T-cell (primary cell): ENCODE data around the gene DNAI7. TPM values are rescaled to one million over a fixed set of nuclear protein-coding genes. Genes with fewer than 3 reads are reported as not detected.

ENCODE experiments used
- ATAC-seq, 4 experiments: fragments of 200-7000 bp in 3 of 4; fragments of 150-1000 bp in 1 of 4; cut with Tn5 transposase; replicated peaks in 1 of 4; 1 replicate in 3 of 4; 2 replicates in 1 of 4; pipeline ENCODE4 v1.10.0; 2021; ENCODE audit warnings: moderate library complexity in 3 of 4, mild to moderate bottlenecking in 2 of 4, moderate number of reproducible peaks in 1 of 4
- CTCF ChIA-PET, 2 donors: fragments of 300-600 bp; sonication (Branson Sonifier 250); formaldehyde crosslinking; loops; one replicate each; lab custom pipeline; 2022; ENCODE audit warnings: antibody characterized with exemption in 2 of 2; lab: Charles Lee
- POLR2A ChIA-PET, 2 donors: fragments of 300-600 bp; sonication (Branson Sonifier 250); formaldehyde crosslinking; loops; one replicate each; lab custom pipeline; 2022; ENCODE audit warnings: antibody characterized with exemption in 2 of 2; lab: Charles Lee
- DNase-seq, 35 experiments: peaks; one replicate each; pipeline versions ENCODE4 v3.0.0 to v3.0.0-alpha.2; 2013 to 2023
- H3K27ac ChIP-seq: one replicate; pipeline ENCODE4 v1.5.1; 2013; ENCODE audit warnings: low read length
- H3K27me3 ChIP-seq, 2 experiments: replicated peaks in 1 of 2; 1 replicate in 1 of 2; 2 replicates in 1 of 2; pipeline versions ENCODE4 v1.6.1 to v1.7.0; 2013; ENCODE audit warnings: low read length in 1 of 2, mixed read lengths in 1 of 2; ENCODE audit not compliant: control insufficient read depth in 2 of 2, insufficient read depth in 2 of 2; ENCODE audit errors: extremely low read depth in 1 of 2
- H3K36me3 ChIP-seq, 2 donors: 1 replicate in 1 of 2; 2 replicates in 1 of 2; pipeline versions ENCODE4 v1.6.1 to v1.7.0; 2013; ENCODE audit warnings: low read length in 1 of 2; ENCODE audit not compliant: control insufficient read depth in 2 of 2, insufficient read depth in 1 of 2; ENCODE audit errors: extremely low read depth in 1 of 2
- H3K4me1 ChIP-seq, 2 experiments: 1 replicate in 1 of 2; 2 replicates in 1 of 2; pipeline versions ENCODE4 v1.6.1 to v1.7.0; 2013; ENCODE audit warnings: low read length in 2 of 2, mixed read lengths in 1 of 2; ENCODE audit not compliant: insufficient read depth in 2 of 2, control insufficient read depth in 1 of 2; ENCODE audit errors: extremely low read depth in 1 of 2
- H3K4me3 ChIP-seq, 2 donors: 1 replicate in 1 of 2; 2 replicates in 1 of 2; pipeline versions ENCODE4 v1.5.1 to v1.7.0; 2013; ENCODE audit warnings: mild to moderate bottlenecking in 2 of 2, low read length in 1 of 2, moderate library complexity in 1 of 2; ENCODE audit not compliant: control insufficient read depth in 1 of 2; ENCODE audit errors: extremely low read depth in 1 of 2
- H3K9me3 ChIP-seq: 2 replicates; pipeline ENCODE4 v1.7.0; 2013
- H3K27ac Mint-ChIP-seq, 2 donors: one replicate each; pipeline ENCODE4 v1.8.0; 2020 to 2021; ENCODE audit warnings: mild to moderate bottlenecking in 2 of 2, mixed read lengths in 2 of 2
- H3K27me3 Mint-ChIP-seq, 2 donors: one replicate each; pipeline ENCODE4 v1.8.0; 2021 to 2022; ENCODE audit warnings: mixed read lengths in 2 of 2
- H3K36me3 Mint-ChIP-seq: one replicate; pipeline ENCODE4 v1.8.0; 2021; ENCODE audit warnings: mixed read lengths
- H3K4me1 Mint-ChIP-seq, 3 donors: one replicate each; pipeline ENCODE4 v1.8.0; 2020 to 2022; ENCODE audit warnings: mixed read lengths in 3 of 3, mild to moderate bottlenecking in 1 of 3
- H3K4me3 Mint-ChIP-seq, 3 donors: one replicate each; pipeline ENCODE4 v1.8.0; 2020 to 2022; ENCODE audit warnings: mild to moderate bottlenecking in 3 of 3, mixed read lengths in 3 of 3, moderate library complexity in 3 of 3
- H3K9me3 Mint-ChIP-seq, 3 donors: one replicate each; pipeline ENCODE4 v1.8.0; 2020 to 2022; ENCODE audit warnings: mixed read lengths in 3 of 3
- WGBS: methylation state at CpG from one replicate; pipeline ENCODE4 v1.1.5; 2013; ENCODE audit warnings: missing lambda C conversion rate; ENCODE audit not compliant: insufficient coverage; 5-methylcytosine and 5-hydroxymethylcytosine counted together
- total RNA-seq, 35 experiments: library from RNA in 6 of 35; stranded (reverse) in 6 of 35; fragments of 120-200 nt in 1 of 35; gene quantifications; one replicate each; pipeline versions ENCODE4 v1.2.1 to v1.2.4 and lab custom pipeline; 2013 to 2026

The DNAI7 gene
- total RNA-seq, 5 donors from 2014 or later (not counting 1 experiment from before 2014, with no cell fraction given): 0.16 to 0.90 (median 0.30) TPM; not detected in 2

DNA sequence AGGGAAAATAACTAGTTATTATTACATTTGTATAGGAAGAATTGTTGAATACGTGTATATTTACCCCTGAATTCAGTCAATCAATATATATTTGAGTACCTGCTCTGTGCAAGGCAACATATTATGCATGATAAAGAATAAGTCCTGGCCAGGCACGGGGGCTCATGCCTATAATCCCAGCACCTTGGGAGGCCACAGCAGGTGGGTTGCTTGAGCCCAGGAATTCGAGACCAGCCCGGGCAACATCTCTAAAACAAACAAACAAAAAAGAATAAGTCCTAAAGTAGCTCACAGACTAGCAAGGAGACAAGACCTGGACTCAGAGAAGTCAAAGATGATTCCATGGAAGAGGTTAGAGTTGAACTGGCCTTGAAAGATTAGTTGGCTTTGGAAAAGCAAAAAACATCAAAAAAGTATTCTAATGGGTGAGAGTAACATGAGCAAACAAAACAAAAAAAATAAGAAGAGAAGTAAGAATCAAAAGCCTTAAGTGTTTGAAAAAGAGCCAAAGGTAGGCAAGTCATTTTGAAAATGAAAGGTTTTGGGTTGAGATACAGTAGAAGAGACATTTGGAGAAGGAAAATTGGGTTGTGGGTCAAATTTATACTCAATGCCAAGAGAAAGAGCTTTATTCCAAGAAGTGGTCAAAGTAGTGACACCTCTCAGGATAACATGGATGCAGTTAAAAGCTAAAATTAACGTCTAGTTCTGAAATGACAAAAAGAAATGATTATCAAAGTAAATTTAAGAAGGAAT lies 130.9 kb downstream of the DNAI7 start:
- ATAC-seq (no peak), DNase-seq (no peak)
- no peaks in the 10 kb centered on the region for H3K27me3 ChIP-seq
- H3K9me3 ChIP-seq: no peaks in the 10 kb centered on the region
- ChIA-PET POLR2A (no interaction called here), CTCF (no interaction called here)
- no peak overlapping the region for H3K27ac Mint-ChIP-seq
- no peaks in the 10 kb centered on the region for H3K27me3 Mint-ChIP-seq
- H3K4me1 Mint-ChIP-seq: peaks cover 20 to 35% (median 32%) of the 10 kb centered on the region in 3 donors
- WGBS: 83% methylated on average over 1 of the region's 5 CpGs
- H3K4me3 ChIP-seq: no peak overlapping the region
- no peaks in the 10 kb centered on the region for H3K9me3 Mint-ChIP-seq
- H3K36me3 ChIP-seq: peaks cover 15 to 58% of the 10 kb centered on the region in 2 donors
- no peak overlapping the region for H3K4me3 Mint-ChIP-seq
- peaks cover 0 to 4% of the 10 kb centered on the region in 2 experiments for H3K4me1 ChIP-seq
- H3K27ac ChIP-seq: no peak overlapping the region
- H3K36me3 Mint-ChIP-seq: peaks cover 54% of the 10 kb centered on the region

DNA sequence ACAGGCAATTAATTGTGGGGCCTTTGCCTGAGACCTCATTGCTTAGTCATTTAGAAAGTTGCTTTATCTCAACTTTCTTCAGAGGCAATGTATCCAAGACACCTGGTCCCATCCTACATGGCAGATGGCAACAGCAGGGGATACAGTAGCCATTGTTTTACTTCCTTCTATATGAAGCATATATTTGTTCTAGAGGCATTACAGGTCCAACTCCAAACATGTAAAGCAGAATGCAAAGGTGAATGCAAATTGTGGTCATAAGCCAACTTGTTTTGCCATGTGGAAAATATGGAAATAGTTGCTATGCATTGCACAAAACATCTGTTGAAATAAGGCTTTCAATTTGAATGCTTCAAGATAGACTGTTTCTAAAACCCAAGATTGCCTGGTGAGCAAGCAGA lies 136.3 kb downstream of the DNAI7 start:
- Mint-ChIP-seq H3K36me3 (peaks cover 20% of the 10 kb centered on the region), H3K4me1 (peaks cover 64 to 73% (median 72%) of the 10 kb centered on the region in 3 donors), H3K27me3 (no peaks in the 10 kb centered on the region), H3K9me3 (no peaks in the 10 kb centered on the region), H3K27ac (no peak overlapping the region), H3K4me3 (no peak overlapping the region)
- H3K4me1 ChIP-seq: peaks cover 22 to 30% of the 10 kb centered on the region in 2 experiments
- no peaks in the 10 kb centered on the region for H3K9me3 ChIP-seq
- peaks cover 2 to 7% of the 10 kb centered on the region in 2 donors for H3K36me3 ChIP-seq
- CTCF ChIA-PET: no interaction called here
- H3K27ac ChIP-seq: no peak overlapping the region
- POLR2A ChIA-PET: no interaction called here
- no peaks in the 10 kb centered on the region for H3K27me3 ChIP-seq
- H3K4me3 ChIP-seq: no peak overlapping the region
- ATAC-seq (no peak), DNase-seq (no peak)

Other genes with a start within 250 kb of the DNAI7 start
- gene BCAT1, start 246.1 kb downstream of the DNAI7 start, total RNA-seq: 1 to 10 TPM; 1.2 to 4.2 (median 3.2) TPM
- gene ETFRF1, start 77 bp upstream of the DNAI7 start, total RNA-seq: 10 to 100 TPM; 20.0 to 34.4 (median 22.1) TPM
- gene KRAS, start 55.8 kb upstream of the DNAI7 start, total RNA-seq: 10 to 100 TPM; 29.1 to 44.1 (median 31.5) TPM